Body of pancreas (tissue), 4 donors: ENCODE results near the gene CASP7.

Experiments
- POLR2A ChIP-seq, 3 donors: fragments of 450-650 bp; IDR thresholded peaks; one replicate each; pipeline ENCODE4 v1.6.1; 2016; ENCODE audit warnings: antibody characterized with exemption in 3 of 3, mild to moderate bottlenecking in 2 of 3
- TF ChIP-seq, protein P1 (sequence below), 7 experiments: fragments of 450-650 bp in 4 of 7; fragments of 200-600 bp in 3 of 7; sonication (generic) in 3 of 7; IDR thresholded peaks; one replicate each; pipeline ENCODE4 v1.5.1; 2016 to 2019; ENCODE audit warnings: antibody characterized with exemption in 7 of 7

DNA sequence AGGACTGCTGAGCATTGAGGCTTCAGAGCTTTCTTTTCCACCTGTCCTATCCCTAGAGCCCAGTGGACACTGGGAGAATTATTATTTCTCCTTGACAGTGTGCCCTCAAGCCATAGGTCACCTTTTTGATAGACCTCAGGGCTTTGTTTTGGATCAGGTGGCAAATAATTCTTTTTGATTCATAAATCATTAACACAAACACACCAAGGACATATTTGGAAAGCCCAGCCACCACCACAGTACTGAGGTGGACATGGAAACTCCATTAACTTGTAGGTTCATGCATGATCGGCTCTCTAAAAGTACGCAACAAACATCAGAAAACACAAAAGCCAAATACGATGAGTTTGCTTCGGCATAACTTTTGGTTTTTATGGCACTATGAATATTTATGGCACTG lies 53.9 kb downstream of the CASP7 start:
- TF ChIP-seq, protein P1, sequence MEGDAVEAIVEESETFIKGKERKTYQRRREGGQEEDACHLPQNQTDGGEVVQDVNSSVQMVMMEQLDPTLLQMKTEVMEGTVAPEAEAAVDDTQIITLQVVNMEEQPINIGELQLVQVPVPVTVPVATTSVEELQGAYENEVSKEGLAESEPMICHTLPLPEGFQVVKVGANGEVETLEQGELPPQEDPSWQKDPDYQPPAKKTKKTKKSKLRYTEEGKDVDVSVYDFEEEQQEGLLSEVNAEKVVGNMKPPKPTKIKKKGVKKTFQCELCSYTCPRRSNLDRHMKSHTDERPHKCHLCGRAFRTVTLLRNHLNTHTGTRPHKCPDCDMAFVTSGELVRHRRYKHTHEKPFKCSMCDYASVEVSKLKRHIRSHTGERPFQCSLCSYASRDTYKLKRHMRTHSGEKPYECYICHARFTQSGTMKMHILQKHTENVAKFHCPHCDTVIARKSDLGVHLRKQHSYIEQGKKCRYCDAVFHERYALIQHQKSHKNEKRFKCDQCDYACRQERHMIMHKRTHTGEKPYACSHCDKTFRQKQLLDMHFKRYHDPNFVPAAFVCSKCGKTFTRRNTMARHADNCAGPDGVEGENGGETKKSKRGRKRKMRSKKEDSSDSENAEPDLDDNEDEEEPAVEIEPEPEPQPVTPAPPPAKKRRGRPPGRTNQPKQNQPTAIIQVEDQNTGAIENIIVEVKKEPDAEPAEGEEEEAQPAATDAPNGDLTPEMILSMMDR (IDR thresholded peaks at IDR 0.05) = no peak
- no peak for TF ChIP-seq POLR2A (IDR thresholded peaks at IDR 0.05)
